Ishikawa (cell line): ENCODE results near the gene SNX4.

Experiments
- CEBPB ChIP-seq: IDR thresholded peaks from 2 replicates; pipeline ENCODE4 v1.6.1; 2012
- EGR1 ChIP-seq: IDR thresholded peaks from 2 replicates; pipeline ENCODE4 v1.6.1; 2012
- EP300 ChIP-seq: IDR thresholded peaks from 2 replicates; pipeline ENCODE4 v1.6.1; 2012; ENCODE audit warnings: borderline replicate concordance
- RAD21 ChIP-seq: IDR thresholded peaks from 2 replicates; pipeline ENCODE4 v1.6.1; 2012; ENCODE audit warnings: low read depth
- REST ChIP-seq: IDR thresholded peaks from 2 replicates; pipeline ENCODE4 v1.6.1; 2012; ENCODE audit warnings: low read depth, mild to moderate bottlenecking
- YY1 ChIP-seq: IDR thresholded peaks from 2 replicates; pipeline ENCODE4 v1.6.1; 2012; ENCODE audit warnings: low read depth

DNA sequence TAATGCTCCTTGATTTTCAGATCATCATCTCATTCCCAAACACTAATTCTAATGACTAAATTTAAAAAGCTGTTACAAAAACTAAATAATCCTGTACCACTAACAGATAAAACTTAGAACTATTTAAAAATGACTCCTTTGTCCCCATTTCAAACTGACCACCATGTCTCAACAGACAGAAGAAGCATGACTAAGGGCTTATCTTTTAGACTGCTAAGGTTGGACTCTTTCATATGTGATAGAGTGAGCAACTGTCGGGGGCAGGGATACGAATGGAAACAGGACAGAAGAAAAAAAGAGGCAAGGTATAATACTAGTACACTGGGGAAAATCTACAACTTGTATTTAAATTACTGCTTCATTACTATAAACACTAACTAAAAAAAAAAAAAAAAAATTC is 23.3 kb downstream of the SNX4 start:
- TF ChIP-seq EGR1 (no peak), RAD21 (no peak), CEBPB (no peak), REST (no peak), YY1 (no peak), EP300 (no peak)
